HUES64 (cell line): ENCODE results near the gene HOTAIR.

Experiments
- H3K27ac ChIP-seq: 2 replicates; pipeline ENCODE4 v1.7.0; 2013; ENCODE audit warnings: low read depth, low read length, inconsistent platforms
- H3K27me3 ChIP-seq: 2 replicates; pipeline ENCODE4 v1.6.1; 2013; ENCODE audit warnings: mild to moderate bottlenecking, low read length; ENCODE audit not compliant: insufficient read depth
- H3K36me3 ChIP-seq: 2 replicates; pipeline ENCODE4 v1.6.1; 2013; ENCODE audit warnings: mild to moderate bottlenecking, low read length; ENCODE audit not compliant: insufficient read depth
- H3K4me1 ChIP-seq: 2 replicates; pipeline ENCODE4 v1.6.1; 2013; ENCODE audit warnings: mild to moderate bottlenecking, low read length, moderate library complexity; ENCODE audit not compliant: insufficient read depth
- H3K4me3 ChIP-seq: 2 replicates; pipeline ENCODE4 v1.5.1; 2013; ENCODE audit warnings: mild to moderate bottlenecking, low read length, moderate library complexity
- H3K9ac ChIP-seq: 2 replicates; pipeline ENCODE4 v1.6.1; 2013; ENCODE audit warnings: mild to moderate bottlenecking, low read depth, low read length
- H3K9me3 ChIP-seq: 2 replicates; pipeline ENCODE4 v1.6.1; 2013; ENCODE audit warnings: low read depth, low read length; ENCODE audit not compliant: insufficient read depth
- WGBS: fragments of 150-250, 120-280 bp; methylation state at CpG from one replicate; pipeline ENCODE4 v1.1.7; 2013; ENCODE audit warnings: missing lambda C conversion rate; 5-methylcytosine and 5-hydroxymethylcytosine counted together

Gene HOTAIR

GRCh38 chr12:53966085-53966384, 8.7 kb downstream of the HOTAIR start:
- Histone ChIP-seq H3K9me3 (no peaks in the 10 kb centered on the region), H3K4me1 (no peaks in the 10 kb centered on the region), H3K27ac (no peak overlapping the region), H3K9ac (no peak overlapping the region), H3K27me3 (peaks cover 100% of the 10 kb centered on the region), H3K4me3 (no peak overlapping the region; the same call in 1 of the 2 replicates), H3K36me3 (no peaks in the 10 kb centered on the region)
- WGBS = under 1% methylated on average over 15 of the region's 15 CpGs

- H3K27ac ChIP-seq = no peak overlapping the region
- no peak overlapping the region for H3K9ac ChIP-seq
- H3K9me3 ChIP-seq = no peaks in the 10 kb centered on the region
- no peaks in the 10 kb centered on the region for H3K4me1 ChIP-seq
- peaks cover 100% of the 10 kb centered on the region for H3K27me3 ChIP-seq
- 2% methylated on average over 18 of the region's 18 CpGs for WGBS
- H3K36me3 ChIP-seq = no peaks in the 10 kb centered on the region
- no peak overlapping the region; the same call in 1 of the 2 replicates for H3K4me3 ChIP-seq
Observed at GRCh38 chr12:53965281-53966084, 9.3 kb downstream of the HOTAIR start.

- Histone ChIP-seq H3K9ac (no peak overlapping the region), H3K4me1 (no peaks in the 10 kb centered on the region), H3K36me3 (no peaks in the 10 kb centered on the region), H3K27ac (no peak overlapping the region), H3K4me3 (no peak overlapping the region), H3K9me3 (no peaks in the 10 kb centered on the region), H3K27me3 (peaks cover 100% of the 10 kb centered on the region)
- WGBS = 13% methylated on average over 2 of the region's 2 CpGs
Observed at GRCh38 chr12:53964315-53964713, 10.4 kb downstream of the HOTAIR start.

GRCh38 chr12:53963434-53964314, 11.1 kb downstream of the HOTAIR start:
- Histone ChIP-seq H3K4me1 (no peaks in the 10 kb centered on the region), H3K27me3 (peaks cover 100% of the 10 kb centered on the region), H3K36me3 (no peaks in the 10 kb centered on the region), H3K27ac (no peak overlapping the region), H3K4me3 (no peak overlapping the region), H3K9me3 (no peaks in the 10 kb centered on the region), H3K9ac (no peak overlapping the region)
- whole genome bisulfite sequencing = 14% methylated on average over 38 of the region's 38 CpGs

GRCh38 chr12:53963005-53963404, 11.7 kb downstream of the HOTAIR start:
- Histone ChIP-seq H3K9ac (no peak overlapping the region), H3K36me3 (no peaks in the 10 kb centered on the region), H3K4me1 (no peaks in the 10 kb centered on the region), H3K4me3 (no peak overlapping the region), H3K27me3 (peaks cover 100% of the 10 kb centered on the region), H3K9me3 (no peaks in the 10 kb centered on the region), H3K27ac (no peak overlapping the region)
- WGBS = 41% methylated on average over 7 of the region's 7 CpGs

GRCh38 chr12:53961025-53961761, 13.6 kb downstream of the HOTAIR start:
- Histone ChIP-seq H3K4me1 (no peaks in the 10 kb centered on the region), H3K9me3 (no peaks in the 10 kb centered on the region), H3K4me3 (no peak overlapping the region), H3K27ac (no peak overlapping the region), H3K36me3 (no peaks in the 10 kb centered on the region), H3K27me3 (peaks cover 100% of the 10 kb centered on the region), H3K9ac (no peak overlapping the region)
- WGBS = 7% methylated on average over 72 of the region's 72 CpGs

GRCh38 chr12:53960187-53961024, 14.3 kb downstream of the HOTAIR start:
- Histone ChIP-seq H3K4me3 (no peak overlapping the region), H3K27ac (no peak overlapping the region), H3K36me3 (no peaks in the 10 kb centered on the region), H3K27me3 (peaks cover 100% of the 10 kb centered on the region), H3K9ac (no peak overlapping the region), H3K4me1 (no peaks in the 10 kb centered on the region), H3K9me3 (no peaks in the 10 kb centered on the region)
- WGBS = 37% methylated on average over 39 of the region's 39 CpGs

GRCh38 chr12:53959314-53959713, 15.4 kb downstream of the HOTAIR start:
- Histone ChIP-seq H3K36me3 (no peaks in the 10 kb centered on the region), H3K4me3 (no peak overlapping the region), H3K9ac (no peak overlapping the region), H3K9me3 (no peaks in the 10 kb centered on the region), H3K27ac (no peak overlapping the region), H3K4me1 (no peaks in the 10 kb centered on the region), H3K27me3 (peaks cover 100% of the 10 kb centered on the region)
- 41% methylated on average over 4 of the region's 4 CpGs for WGBS

- Histone ChIP-seq H3K4me1 (no peaks in the 10 kb centered on the region), H3K27ac (no peak overlapping the region), H3K27me3 (peaks cover 100% of the 10 kb centered on the region), H3K9me3 (no peaks in the 10 kb centered on the region), H3K9ac (no peak overlapping the region), H3K4me3 (no peak overlapping the region), H3K36me3 (no peaks in the 10 kb centered on the region)
- 47% methylated on average over 3 of the region's 3 CpGs for WGBS
Observed at GRCh38 chr12:53958128-53958527, 16.6 kb downstream of the HOTAIR start.

- 48% methylated on average over 11 of the region's 11 CpGs for WGBS
- H3K36me3 ChIP-seq = no peaks in the 10 kb centered on the region
- no peak overlapping the region for H3K4me3 ChIP-seq
- H3K9ac ChIP-seq = no peak overlapping the region
- no peaks in the 10 kb centered on the region for H3K4me1 ChIP-seq
- no peak overlapping the region for H3K27ac ChIP-seq
- H3K27me3 ChIP-seq = peaks cover 100% of the 10 kb centered on the region
- H3K9me3 ChIP-seq = no peaks in the 10 kb centered on the region
Observed at GRCh38 chr12:53956914-53957536, 17.7 kb downstream of the HOTAIR start.
